ENCODE measurements around the gene TNNT3.

TNNT3 gene

DNA sequence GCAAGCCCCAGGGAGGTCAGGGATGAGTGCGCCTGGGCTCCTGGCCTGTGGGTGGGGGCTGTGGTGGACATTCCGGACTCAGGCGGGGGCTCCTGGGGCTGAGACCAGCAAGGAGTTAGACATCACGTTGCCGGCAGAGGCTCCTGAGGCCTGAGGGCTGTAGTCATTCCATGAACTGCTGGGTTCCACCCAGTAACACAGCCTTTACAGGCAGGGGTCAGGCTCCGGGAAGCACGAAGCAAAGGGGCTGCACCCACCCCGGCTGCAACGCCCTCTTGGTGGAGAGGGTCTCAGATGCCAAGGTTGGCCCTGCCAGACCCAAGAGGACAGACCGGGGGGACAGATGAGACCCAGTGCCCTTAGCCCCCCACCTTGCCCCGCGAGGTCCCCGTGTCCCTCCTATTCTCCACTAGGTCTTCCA, 9.0 kb downstream of the TNNT3 start:
- DNase-seq = no peak
- Histone ChIP-seq H3K79me2 (ENCODE audit: insufficient read depth, low read length) (no peaks in the 10 kb centered on the region), H3K27ac (ENCODE audit: low read length) (no peak overlapping the region), H3K9ac (ENCODE audit: low read depth, low read length) (no peak overlapping the region), H3K4me2 (ENCODE audit: insufficient read depth, low read length) (no peak overlapping the region), H3K4me1 (ENCODE audit: insufficient read depth, low read length) (0 out of 2 replicates have a peak, but pooled peaks cover 2% of the 10 kb centered on the region), H2AFZ (ENCODE audit: low read depth, low read length) (no peak overlapping the region), H3K4me3 (ENCODE audit: low read depth in 1 of 2, low read length in 2 of 2) (no peak overlapping the region), H4K20me1 (ENCODE audit: insufficient read depth, low read length) (no peaks in the 10 kb centered on the region), H3K9me3 (ENCODE audit: insufficient read depth, low read length, severe bottlenecking) (no peaks in the 10 kb centered on the region), H3K27me3 (ENCODE audit: insufficient read depth, low read length, poor library complexity) (no peaks in the 10 kb centered on the region), H3K36me3 (ENCODE audit: insufficient read depth, low read length) (no peaks in the 10 kb centered on the region)
- TF ChIP-seq, protein P1, sequence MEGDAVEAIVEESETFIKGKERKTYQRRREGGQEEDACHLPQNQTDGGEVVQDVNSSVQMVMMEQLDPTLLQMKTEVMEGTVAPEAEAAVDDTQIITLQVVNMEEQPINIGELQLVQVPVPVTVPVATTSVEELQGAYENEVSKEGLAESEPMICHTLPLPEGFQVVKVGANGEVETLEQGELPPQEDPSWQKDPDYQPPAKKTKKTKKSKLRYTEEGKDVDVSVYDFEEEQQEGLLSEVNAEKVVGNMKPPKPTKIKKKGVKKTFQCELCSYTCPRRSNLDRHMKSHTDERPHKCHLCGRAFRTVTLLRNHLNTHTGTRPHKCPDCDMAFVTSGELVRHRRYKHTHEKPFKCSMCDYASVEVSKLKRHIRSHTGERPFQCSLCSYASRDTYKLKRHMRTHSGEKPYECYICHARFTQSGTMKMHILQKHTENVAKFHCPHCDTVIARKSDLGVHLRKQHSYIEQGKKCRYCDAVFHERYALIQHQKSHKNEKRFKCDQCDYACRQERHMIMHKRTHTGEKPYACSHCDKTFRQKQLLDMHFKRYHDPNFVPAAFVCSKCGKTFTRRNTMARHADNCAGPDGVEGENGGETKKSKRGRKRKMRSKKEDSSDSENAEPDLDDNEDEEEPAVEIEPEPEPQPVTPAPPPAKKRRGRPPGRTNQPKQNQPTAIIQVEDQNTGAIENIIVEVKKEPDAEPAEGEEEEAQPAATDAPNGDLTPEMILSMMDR (IDR thresholded peaks at IDR 0.05; ENCODE audit: borderline replicate concordance, extremely low read depth, low read length, poor library complexity, severe bottlenecking) = no peak
- no peak for TF ChIP-seq EZH2 (IDR thresholded peaks at IDR 0.05; ENCODE audit: borderline replicate concordance, low read depth, low read length, severe bottlenecking)
- ATAC-seq (ENCODE audit: insufficient read depth, low read depth) = no peak

DNA sequence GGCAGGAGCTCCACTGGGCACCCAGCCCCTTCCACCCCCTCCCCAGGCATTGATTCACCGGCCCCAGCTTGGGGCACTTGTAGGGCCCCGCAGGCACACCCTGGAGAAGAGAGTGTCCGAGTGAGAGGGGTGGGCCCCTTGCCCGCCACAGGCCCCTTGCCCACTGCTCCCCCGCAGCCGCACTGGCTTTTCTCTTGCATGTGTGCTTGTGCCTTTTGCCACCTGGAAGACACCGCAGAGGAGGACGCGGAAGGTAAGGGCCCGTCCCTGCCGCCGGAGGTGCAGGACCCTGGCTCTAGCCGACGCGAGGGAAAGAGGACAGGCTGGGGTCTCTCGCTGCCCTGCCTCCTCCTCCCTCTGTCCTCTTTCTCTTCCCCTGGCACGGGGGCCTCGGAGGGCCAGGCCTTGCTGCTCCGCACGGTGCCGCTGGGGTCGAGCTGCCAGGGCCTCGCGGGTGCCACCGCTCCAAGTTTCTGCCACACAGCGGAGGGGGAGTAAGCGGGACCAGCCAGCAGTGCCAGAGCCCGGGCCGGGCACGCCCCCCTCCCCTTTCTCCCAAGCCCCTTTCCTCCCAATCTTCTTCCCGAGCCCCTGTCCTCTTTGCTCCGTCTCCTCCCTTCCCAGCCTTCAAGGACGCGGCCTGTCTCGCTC, 9.5 kb downstream of the TNNT3 start:
- no peak for DNase-seq
- no peaks in the 10 kb centered on the region for H3K36me3 ChIP-seq (ENCODE audit: insufficient read depth, low read length)
- H3K9ac ChIP-seq (ENCODE audit: low read depth, low read length) = no peak overlapping the region
- H3K4me1 ChIP-seq (ENCODE audit: insufficient read depth, low read length) = 0 out of 2 replicates have a peak, but pooled peaks cover 2% of the 10 kb centered on the region
- H3K27me3 ChIP-seq (ENCODE audit: insufficient read depth, low read length, poor library complexity) = no peaks in the 10 kb centered on the region
- no peaks in the 10 kb centered on the region for H3K79me2 ChIP-seq (ENCODE audit: insufficient read depth, low read length)
- no peaks in the 10 kb centered on the region for H3K9me3 ChIP-seq (ENCODE audit: insufficient read depth, low read length, severe bottlenecking)
- no peak overlapping the region for H3K4me2 ChIP-seq (ENCODE audit: insufficient read depth, low read length)
- no peaks in the 10 kb centered on the region for H4K20me1 ChIP-seq (ENCODE audit: insufficient read depth, low read length)
- no peak overlapping the region for H3K4me3 ChIP-seq (ENCODE audit: low read depth in 1 of 2, low read length in 2 of 2)
- no peak overlapping the region for H3K27ac ChIP-seq (ENCODE audit: low read length)
- no peak for ATAC-seq (ENCODE audit: insufficient read depth, low read depth)
- no peak overlapping the region for H2AFZ ChIP-seq (ENCODE audit: low read depth, low read length)
- no peak for TF ChIP-seq EZH2 (IDR thresholded peaks at IDR 0.05; ENCODE audit: borderline replicate concordance, low read depth, low read length, severe bottlenecking)
- TF ChIP-seq, protein P1 (IDR thresholded peaks at IDR 0.05; ENCODE audit: borderline replicate concordance, extremely low read depth, low read length, poor library complexity, severe bottlenecking) = no peak

DNA sequence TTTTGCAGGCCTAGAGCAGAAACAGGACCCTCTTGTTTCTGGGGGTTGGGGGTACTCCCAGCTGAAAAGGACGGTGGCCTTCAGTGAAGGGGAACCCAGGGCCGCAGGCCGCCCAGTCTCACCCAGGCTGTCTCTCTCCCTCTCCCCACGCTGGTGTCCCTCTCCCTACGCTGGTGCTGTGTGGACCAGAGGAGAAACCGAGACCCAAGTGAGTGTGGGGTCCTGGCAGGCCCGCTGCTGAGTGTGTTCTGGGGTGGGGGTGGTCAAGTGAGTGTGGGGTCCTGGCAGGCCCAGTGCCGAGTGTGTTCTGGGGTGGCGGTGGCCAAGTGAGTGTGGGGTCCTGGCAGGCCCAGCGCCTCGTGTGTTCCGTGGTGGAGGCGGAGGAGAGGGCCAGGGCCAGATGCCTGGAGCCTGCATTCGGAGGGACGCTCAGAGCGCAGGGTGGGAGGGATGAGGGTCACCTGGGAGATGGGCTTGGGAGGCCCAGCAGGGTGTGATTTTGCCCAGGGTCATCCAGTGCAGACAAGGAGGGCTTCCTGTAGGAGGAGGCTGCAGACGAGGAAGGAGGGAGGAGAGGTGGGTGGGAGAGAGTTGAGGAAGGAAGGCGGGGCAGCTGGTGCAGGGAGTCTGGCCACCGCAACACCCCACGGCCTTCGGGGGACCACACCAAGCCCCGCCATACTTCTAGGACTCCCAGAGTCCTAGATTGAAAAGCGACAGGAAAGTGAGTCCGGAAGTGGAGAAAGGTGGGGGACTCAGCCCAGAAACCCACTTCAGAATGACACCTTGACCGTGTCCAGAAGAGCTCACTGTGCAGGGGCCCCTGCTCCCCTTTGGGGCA, 10.3 kb downstream of the TNNT3 start:
- no peak overlapping the region for H2AFZ ChIP-seq (ENCODE audit: low read depth, low read length)
- no peak overlapping the region for H3K4me2 ChIP-seq (ENCODE audit: insufficient read depth, low read length)
- H3K4me3 ChIP-seq (ENCODE audit: low read depth in 1 of 2, low read length in 2 of 2) = no peak overlapping the region
- no peak overlapping the region for H3K9ac ChIP-seq (ENCODE audit: low read depth, low read length)
- no peak overlapping the region for H3K27ac ChIP-seq (ENCODE audit: low read length)
- no peaks in the 10 kb centered on the region for H3K27me3 ChIP-seq (ENCODE audit: insufficient read depth, low read length, poor library complexity)
- H3K79me2 ChIP-seq (ENCODE audit: insufficient read depth, low read length) = no peaks in the 10 kb centered on the region
- DNase-seq = no peak
- TF ChIP-seq, protein P1 (IDR thresholded peaks at IDR 0.05; ENCODE audit: borderline replicate concordance, extremely low read depth, low read length, poor library complexity, severe bottlenecking) = no peak
- TF ChIP-seq EZH2 (IDR thresholded peaks at IDR 0.05; ENCODE audit: borderline replicate concordance, low read depth, low read length, severe bottlenecking) = no peak
- H3K36me3 ChIP-seq (ENCODE audit: insufficient read depth, low read length) = no peaks in the 10 kb centered on the region
- H3K4me1 ChIP-seq (ENCODE audit: insufficient read depth, low read length) = no peaks in the 10 kb centered on the region
- no peaks in the 10 kb centered on the region for H4K20me1 ChIP-seq (ENCODE audit: insufficient read depth, low read length)
- H3K9me3 ChIP-seq (ENCODE audit: insufficient read depth, low read length, severe bottlenecking) = no peaks in the 10 kb centered on the region
- no peak for ATAC-seq (ENCODE audit: insufficient read depth, low read depth)

All from DND-41 (cell line).